ENCODE data around the gene MRPS18B. TPM values are rescaled to one million over a fixed set of nuclear protein-coding genes. Genes with fewer than 3 reads are reported as not detected.

The MRPS18B gene
- total and polyA plus RNA-seq, 2 donors from 2014 or later = 62.1 to 135 TPM

GRCh38 chr6:30611150-30611855 is 6.3 kb upstream of the MRPS18B start:
- peak overlapping the region in 1 of 2 donors; percentile 18 for H3K27ac ChIP-seq (ENCODE audit: low read depth in 2 of 2, low read length in 2 of 2)
- H3K36me3 ChIP-seq (ENCODE audit: control insufficient read depth in 2 of 3, insufficient read depth in 3 of 3, low read length in 3 of 3) = peaks cover 14 to 38% (median 21%) of the 10 kb centered on the region in 3 donors
- intact Hi-C loops (cut with DNase I) = no loop called here
- DNase-seq (no peak), FAIRE-seq (no peak)
- no peak for TF ChIP-seq CTCF (IDR thresholded peaks at IDR 0.05; ENCODE audit: borderline replicate concordance, extremely low read depth, insufficient read depth)
- H3K9me3 ChIP-seq (ENCODE audit: control insufficient read depth in 2 of 3, insufficient read depth in 1 of 3, low read length in 3 of 3) = no peaks in the 10 kb centered on the region
- H3K4me3 ChIP-seq (ENCODE audit: low read length in 3 of 3) = no peak overlapping the region
- no peaks in the 10 kb centered on the region for H3K27me3 ChIP-seq (ENCODE audit: control insufficient read depth, insufficient read depth, low read length)
- no peak overlapping the region for H3K9ac ChIP-seq (ENCODE audit: low read length in 3 of 3)
- peaks cover 6 to 35% (median 23%) of the 10 kb centered on the region in 3 donors for H3K4me1 ChIP-seq (ENCODE audit: control insufficient read depth in 2 of 3, insufficient read depth in 2 of 3, low read depth in 1 of 3, low read length in 3 of 3)

GRCh38 chr6:30611856-30612194 is 5.8 kb upstream of the MRPS18B start:
- H3K27me3 ChIP-seq (ENCODE audit: control insufficient read depth, insufficient read depth, low read length) = no peaks in the 10 kb centered on the region
- no peak overlapping the region for H3K4me3 ChIP-seq (ENCODE audit: low read length in 3 of 3)
- TF ChIP-seq CTCF (IDR thresholded peaks at IDR 0.05; ENCODE audit: borderline replicate concordance, extremely low read depth, insufficient read depth) = no peak
- peaks cover 11 to 38% (median 18%) of the 10 kb centered on the region in 3 donors for H3K36me3 ChIP-seq (ENCODE audit: control insufficient read depth in 2 of 3, insufficient read depth in 3 of 3, low read length in 3 of 3)
- no peak overlapping the region for H3K27ac ChIP-seq (ENCODE audit: low read depth in 2 of 2, low read length in 2 of 2)
- H3K9me3 ChIP-seq (ENCODE audit: control insufficient read depth in 2 of 3, insufficient read depth in 1 of 3, low read length in 3 of 3) = no peaks in the 10 kb centered on the region
- DNase-seq (no peak), FAIRE-seq (no peak)
- intact Hi-C loops (cut with DNase I) = no loop called here
- H3K4me1 ChIP-seq (ENCODE audit: control insufficient read depth in 2 of 3, insufficient read depth in 2 of 3, low read depth in 1 of 3, low read length in 3 of 3) = peaks cover 6 to 35% (median 23%) of the 10 kb centered on the region in 3 donors
- H3K9ac ChIP-seq (ENCODE audit: low read length in 3 of 3) = peak overlapping the region in 1 of 3 donors; percentile 22

- Histone ChIP-seq H3K27ac (ENCODE audit: low read depth in 2 of 2, low read length in 2 of 2) (no peak overlapping the region), H3K4me1 (ENCODE audit: control insufficient read depth in 2 of 3, insufficient read depth in 2 of 3, low read depth in 1 of 3, low read length in 3 of 3) (peaks cover 6 to 35% (median 23%) of the 10 kb centered on the region in 3 donors), H3K4me3 (ENCODE audit: low read length in 3 of 3) (peak overlapping the region in 1 of 3 donors; percentile 21), H3K27me3 (ENCODE audit: control insufficient read depth, insufficient read depth, low read length) (no peaks in the 10 kb centered on the region), H3K9ac (ENCODE audit: low read length in 3 of 3) (no peak overlapping the region), H3K36me3 (ENCODE audit: control insufficient read depth in 2 of 3, insufficient read depth in 3 of 3, low read length in 3 of 3) (peaks cover 9 to 36% (median 18%) of the 10 kb centered on the region in 3 donors), H3K9me3 (ENCODE audit: control insufficient read depth in 2 of 3, insufficient read depth in 1 of 3, low read length in 3 of 3) (no peaks in the 10 kb centered on the region)
- FAIRE-seq (no peak), DNase-seq (peak in 1 of 5 donors; percentile 29)
- TF ChIP-seq CTCF (IDR thresholded peaks at IDR 0.05; ENCODE audit: borderline replicate concordance, extremely low read depth, insufficient read depth) = no peak
- intact Hi-C loops (cut with DNase I) = no loop called here
These were observed 5.4 kb upstream of the MRPS18B start for GRCh38 chr6:30612213-30612612.
